ENCODE measurements around the gene CAMK2D.

Gene CAMK2D

GRCh38 chr4:113511944-113512343, 249.6 kb downstream of the CAMK2D start:
- no peak overlapping the region for H3K4me3 ChIP-seq (ENCODE audit: low read depth, low read length)
- TF ChIP-seq CTCF (conservative IDR thresholded peaks at IDR 0.05; ENCODE audit: low read depth, low read length) = no peak
- no peak for DNase-seq (ENCODE audit: low read depth)

GRCh38 chr4:113509851-113510250, 251.7 kb downstream of the CAMK2D start:
- no peak overlapping the region for H3K4me3 ChIP-seq (ENCODE audit: low read depth, low read length)
- no peak for TF ChIP-seq CTCF (conservative IDR thresholded peaks at IDR 0.05; ENCODE audit: low read depth, low read length)
- no peak for DNase-seq (ENCODE audit: low read depth)

- DNase-seq (ENCODE audit: low read depth) = no peak
- TF ChIP-seq CTCF (conservative IDR thresholded peaks at IDR 0.05; ENCODE audit: low read depth, low read length) = no peak
These were observed 256.5 kb downstream of the CAMK2D start for GRCh38 chr4:113505044-113505443.

GRCh38 chr4:113504422-113504821, 257.1 kb downstream of the CAMK2D start:
- TF ChIP-seq CTCF (conservative IDR thresholded peaks at IDR 0.05; ENCODE audit: low read depth, low read length) = no peak
- no peak for DNase-seq (ENCODE audit: low read depth)

More at GRCh38 chr4:113505044-113505443, 256.5 kb downstream of the CAMK2D start:
- H3K4me3 ChIP-seq (ENCODE audit: low read depth, low read length) = no peak overlapping the region

GRCh38 chr4:113503691-113504090, 257.8 kb downstream of the CAMK2D start:
- no peak for TF ChIP-seq CTCF (conservative IDR thresholded peaks at IDR 0.05; ENCODE audit: low read depth, low read length)
- no peak for DNase-seq (ENCODE audit: low read depth)
- H3K4me3 ChIP-seq (ENCODE audit: low read depth, low read length) = no peak overlapping the region

More at GRCh38 chr4:113504422-113504821, 257.1 kb downstream of the CAMK2D start:
- no peak overlapping the region for H3K4me3 ChIP-seq (ENCODE audit: low read depth, low read length)

- DNase-seq (ENCODE audit: low read depth) = no peak
- no peak overlapping the region for H3K4me3 ChIP-seq (ENCODE audit: low read depth, low read length)
- no peak for TF ChIP-seq CTCF (conservative IDR thresholded peaks at IDR 0.05; ENCODE audit: low read depth, low read length)
These were observed 258.6 kb downstream of the CAMK2D start for GRCh38 chr4:113502906-113503305.

- no peak overlapping the region for H3K4me3 ChIP-seq (ENCODE audit: low read depth, low read length)
- no peak for TF ChIP-seq CTCF (conservative IDR thresholded peaks at IDR 0.05; ENCODE audit: low read depth, low read length)
- DNase-seq (ENCODE audit: low read depth) = peak; percentile 11
These were observed 259.1 kb downstream of the CAMK2D start for GRCh38 chr4:113502476-113502875.
